CMK (cell line): ENCODE data around the gene PMP22.
A peak's percentile ranks its signal among the peaks of the same experiment; 100 is the strongest.

Experiments
- DNase-seq: peaks from one replicate; pipeline ENCODE4 v3.0.0-alpha.2; 2010; ENCODE audit warnings: low read depth

Gene PMP22

GRCh38 chr17:15274017-15274416 is 8.9 kb upstream of the PMP22 start:
- DNase-seq, result no peak

- no peak for DNase-seq
Measured at GRCh38 chr17:15273141-15273793, 8.1 kb upstream of the PMP22 start.

- DNase-seq, result no peak
Measured at GRCh38 chr17:15271741-15272140, 6.6 kb upstream of the PMP22 start.

- DNase-seq, result no peak
Measured at GRCh38 chr17:15270628-15271381, 5.7 kb upstream of the PMP22 start.

- DNase-seq, result no peak
Measured at GRCh38 chr17:15269780-15270089, 4.6 kb upstream of the PMP22 start.

GRCh38 chr17:15269087-15269779 is 4.1 kb upstream of the PMP22 start:
- no peak for DNase-seq

GRCh38 chr17:15268461-15268860 is 3.3 kb upstream of the PMP22 start:
- DNase-seq, result no peak

- DNase-seq, result no peak
Measured at GRCh38 chr17:15267996-15268395, 2.9 kb upstream of the PMP22 start.

GRCh38 chr17:15266325-15267125 is 1.4 kb upstream of the PMP22 start:
- no peak for DNase-seq

GRCh38 chr17:15264542-15264941 is 584 bp downstream of the PMP22 start:
- DNase-seq, result no peak

- no peak for DNase-seq
Measured at GRCh38 chr17:15263680-15264079, 1.4 kb downstream of the PMP22 start.

GRCh38 chr17:15263206-15263579 is 1.9 kb downstream of the PMP22 start:
- no peak for DNase-seq

GRCh38 chr17:15262291-15263205 is 2.6 kb downstream of the PMP22 start:
- peak; percentile 54 for DNase-seq

- DNase-seq, result no peak
Measured at GRCh38 chr17:15261802-15262290, 3.3 kb downstream of the PMP22 start.

- no peak for DNase-seq
Measured at GRCh38 chr17:15261258-15261801, 3.8 kb downstream of the PMP22 start.

GRCh38 chr17:15260376-15261257 is 4.5 kb downstream of the PMP22 start:
- peak; percentile 64 for DNase-seq

GRCh38 chr17:15257796-15258512 is 7.2 kb downstream of the PMP22 start:
- no peak for DNase-seq

GRCh38 chr17:15257258-15257788 is 7.8 kb downstream of the PMP22 start:
- DNase-seq, result peak; percentile 86

- DNase-seq, result no peak
Measured at GRCh38 chr17:15256689-15257088, 8.4 kb downstream of the PMP22 start.
